Measurements from ENCODE around the gene HOXA6. TPM values are rescaled to one million over a fixed set of nuclear protein-coding genes. Genes with fewer than 3 reads are reported as not detected.

The HOXA6 gene
- total and polyA plus RNA-seq, 10 of the 15 experiments (the other 5 are each of a cell fraction or from before 2014, with no cell fraction given) = 0.08 TPM; not detected in 9

- SMC1A ChIA-PET (ENCODE audit: uncharacterized antibody, unreplicated experiment) = interaction anchor here (1.3 to 2.8 kb wide), 2 partner anchors 16 to 35 kb away, joined by 3 to 6 read pairs; no protein-coding TSS in a partner anchor
- H3K9me3 ChIP-seq (replicated peaks; ENCODE audit: control insufficient read depth, insufficient read depth, low read length) = no peaks in the 10 kb centered on the region
- H2AFZ ChIP-seq (ENCODE audit: control insufficient read depth, low read depth, low read length) = no peak overlapping the region
- intact Hi-C loops (cut with micrococcal nuclease; ENCODE audit: unreplicated experiment) (no loop called here), in situ Hi-C loops (cut with MboI) (no loop called here)
- no peaks in the 10 kb centered on the region; the same call in 1 of the 2 replicates for H4K20me1 ChIP-seq (ENCODE audit: control insufficient read depth, insufficient read depth)
- H3K4me3 ChIP-seq = no peak overlapping the region
- H3K79me2 ChIP-seq (ENCODE audit: control insufficient read depth, insufficient read depth, low read length) = no peaks in the 10 kb centered on the region
- no peak overlapping the region for H3K9ac ChIP-seq (ENCODE audit: control insufficient read depth, insufficient read depth, low read length)
- WGBS (ENCODE audit: insufficient coverage, insufficient replicate concordance, low lambda C conversion rate, missing lambda C conversion rate) = 67% methylated on average over 19 of the region's 19 CpGs
- POLR2A ChIA-PET = no interaction called here
- no peak overlapping the region for H3K4me2 ChIP-seq (ENCODE audit: control insufficient read depth, insufficient read depth)
- ATAC-seq (no peak), DNase-seq (ENCODE audit: low read depth, low spot score) (no peak), FAIRE-seq (no peak)
- H3K27me3 ChIP-seq (replicated peaks in 1 of 2; ENCODE audit: control insufficient read depth in 2 of 2, insufficient read depth in 2 of 2, low read length in 1 of 2) = no peaks in the 10 kb centered on the region; a peak in 1 of 4 replicates
- no TSS peak for BruUV-seq (replicated peaks)
- RAD21 ChIA-PET (ENCODE audit: unreplicated experiment) = no interaction called here
- CTCF ChIA-PET = no interaction called here
- no peak overlapping the region for H3K27ac ChIP-seq (ENCODE audit: control insufficient read depth, insufficient read depth)
- H3K4me1 ChIP-seq (ENCODE audit: control insufficient read depth, insufficient read depth, low read length) = no peaks in the 10 kb centered on the region
- no peaks in the 10 kb centered on the region for H3K36me3 ChIP-seq (ENCODE audit: control insufficient read depth in 2 of 2, insufficient read depth in 2 of 2, low read length in 1 of 2)
- no peak for TF ChIP-seq CHD1 (IDR thresholded peaks at IDR 0.05; ENCODE audit: low read depth, low read length)
- no peak for TF ChIP-seq BRCA1 (IDR thresholded peaks at IDR 0.05; ENCODE audit: low read depth, low read length)
- no peak for TF ChIP-seq NFYB (IDR thresholded peaks at IDR 0.05; ENCODE audit: insufficient read depth, low read depth, low read length)
- no peak for TF ChIP-seq RUNX3 (IDR thresholded peaks at IDR 0.05; ENCODE audit: low read length)
- no peak for TF ChIP-seq CBX3 (IDR thresholded peaks at IDR 0.05; ENCODE audit: borderline replicate concordance, low read depth)
- TF ChIP-seq STAT3 (IDR thresholded peaks at IDR 0.05; ENCODE audit: low read depth, low read length) = no peak
- no peak for TF ChIP-seq ZBTB11 (CRISPR knock-in tag; IDR thresholded peaks at IDR 0.05)
- no peak for TF ChIP-seq TBL1XR1 (IDR thresholded peaks at IDR 0.05; ENCODE audit: low read depth, low read length)
- no peak for TF ChIP-seq DPF2 (IDR thresholded peaks at IDR 0.05)
- no peak for TF ChIP-seq SRF (IDR thresholded peaks at IDR 0.05; ENCODE audit: low read depth in 2 of 2, low read length in 2 of 2)
- no peak for TF ChIP-seq HDAC2 (IDR thresholded peaks at IDR 0.05)
- no peak for TF ChIP-seq SREBF1 (IDR thresholded peaks at IDR 0.05; ENCODE audit: low read length)
- no peak for TF ChIP-seq CEBPB (IDR thresholded peaks at IDR 0.05; ENCODE audit: borderline replicate concordance in 1 of 2, low read depth in 2 of 2, low read length in 2 of 2)
- no peak for TF ChIP-seq RELB (IDR thresholded peaks at IDR 0.05; ENCODE audit: low read depth)
- TF ChIP-seq, protein P1, sequence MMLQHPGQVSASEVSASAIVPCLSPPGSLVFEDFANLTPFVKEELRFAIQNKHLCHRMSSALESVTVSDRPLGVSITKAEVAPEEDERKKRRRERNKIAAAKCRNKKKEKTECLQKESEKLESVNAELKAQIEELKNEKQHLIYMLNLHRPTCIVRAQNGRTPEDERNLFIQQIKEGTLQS (IDR thresholded peaks at IDR 0.05; ENCODE audit: borderline replicate concordance, extremely low read depth, low read depth, low read length) = no peak
These were observed 29.6 kb downstream of the HOXA6 start for GRCh38 chr7:27117887-27118491.

All from GM12878 (cell line).